NOMO-1 treated with dmso at 0.1 percent for 144 hours (cell line): Measurements from ENCODE around the gene ZNF791.
A peak's percentile ranks its signal among the peaks of the same experiment; 100 is the strongest.
"Not testable (repeated sequence)": the region's sequence is repeated elsewhere in the genome, so short reads cannot be mapped to it uniquely, and the experiment has no call there.

Source experiments
- DNase-seq: peaks from one replicate; lab custom pipeline; 2025; ENCODE audit not compliant: unreplicated experiment; lab: John Stamatoyannopoulos, UW

Gene ZNF791

DNA sequence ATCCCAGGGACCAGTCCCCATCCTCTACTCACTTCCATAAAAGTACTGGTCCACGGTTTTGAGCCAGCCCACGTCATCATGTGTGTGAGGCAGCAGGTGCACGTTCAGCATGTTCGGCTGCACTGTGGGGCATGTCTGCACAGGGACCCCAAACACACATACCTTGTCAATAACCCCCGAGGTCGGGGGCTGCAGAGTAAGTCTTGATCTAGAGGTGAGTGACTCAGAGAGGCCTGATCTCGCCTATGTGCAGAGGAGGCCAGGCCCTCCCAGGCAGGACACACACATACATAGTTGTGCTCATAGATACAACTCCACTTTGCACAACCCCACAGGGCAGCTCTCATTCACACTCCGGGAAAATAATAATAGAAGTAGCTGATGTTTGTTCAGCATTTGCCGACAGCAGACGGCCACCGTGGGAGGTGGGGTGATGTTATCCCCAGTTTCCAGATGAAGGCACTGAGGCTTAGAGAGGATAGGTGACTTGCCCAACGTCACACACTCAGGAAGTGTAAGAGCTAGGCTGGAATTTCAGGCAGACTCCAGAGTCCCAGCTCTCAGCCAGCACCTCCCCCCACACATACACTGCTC is 55.0 kb downstream of the ZNF791 start:
- no peak for DNase-seq

DNA sequence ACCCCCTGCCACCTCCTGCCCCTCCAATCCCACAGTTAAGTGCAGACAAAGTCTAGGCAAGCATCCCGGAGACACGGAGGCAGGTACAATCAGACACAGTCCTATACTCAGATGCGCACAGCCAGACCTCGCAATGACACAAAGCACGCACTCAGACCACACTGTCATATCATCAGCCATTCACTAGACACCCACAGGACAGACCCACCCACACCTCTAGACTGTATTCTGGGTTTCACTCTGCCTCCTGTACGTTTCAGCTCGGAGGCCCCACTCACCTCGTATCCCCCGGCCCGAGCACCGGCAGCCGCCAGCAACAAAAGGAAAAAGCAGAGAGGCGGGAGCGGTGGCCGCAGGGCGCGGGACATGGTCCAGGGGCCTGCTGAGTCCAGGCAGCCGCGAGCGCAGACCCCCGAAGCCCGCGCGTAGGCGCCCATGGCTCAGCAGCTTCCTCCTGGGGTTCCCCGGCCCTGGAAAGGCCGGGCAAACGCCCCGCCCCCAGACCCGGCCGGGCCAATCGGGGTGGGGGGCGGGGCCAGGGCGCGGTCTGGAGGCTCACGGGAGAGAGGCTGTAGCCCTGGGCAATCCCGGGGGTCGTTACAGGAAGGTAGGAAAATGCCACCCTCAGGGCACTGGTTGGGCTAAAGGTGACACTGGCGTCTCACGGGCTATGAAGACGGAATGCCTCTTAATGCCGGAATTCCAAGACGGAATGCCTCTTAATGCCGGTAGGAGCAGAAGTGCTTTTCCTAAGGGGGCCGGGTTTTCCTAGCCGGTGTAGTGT is 55.7 kb downstream of the ZNF791 start, which contains the start of the genes MAN2B1 and WDR83:
MAN2B1 (minus strand) TSS at position 478 of the 784 bp plus-strand sequence; CDS start at position 437, 41 bp downstream.
WDR83 (plus strand) TSS at position 543 of the 784 bp plus-strand sequence. CDS start 2,984 bp downstream, outside the sequence.
- peak; percentile 46 for DNase-seq

DNA sequence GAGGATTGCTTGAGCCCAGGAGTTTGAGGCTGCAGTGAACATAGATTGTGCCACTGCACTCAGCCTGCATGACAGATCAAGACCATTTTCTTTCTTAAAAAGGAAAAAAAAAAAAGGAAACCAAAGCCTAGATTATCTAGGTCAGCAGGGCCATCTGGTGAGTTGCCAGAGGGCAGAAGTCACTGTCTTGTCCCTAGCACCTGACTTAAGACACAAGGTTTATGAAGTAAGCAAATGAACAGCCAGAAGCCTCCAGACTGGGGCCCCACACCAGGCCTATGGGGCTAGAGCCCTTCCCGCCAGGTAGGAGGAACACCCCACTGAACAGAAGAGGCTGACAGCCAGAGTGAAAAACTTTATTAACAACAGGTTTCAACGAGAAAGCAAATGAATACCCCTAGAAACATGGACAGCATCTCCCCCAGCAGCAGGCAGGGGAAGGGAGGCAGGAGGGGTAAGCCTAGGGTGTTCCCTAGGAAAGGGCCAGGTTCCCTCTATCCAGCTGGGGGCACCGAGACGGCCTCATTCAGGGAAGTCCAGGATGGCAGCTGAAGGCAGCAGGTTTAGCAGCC is 57.1 kb downstream of the ZNF791 start:
- no peak for DNase-seq

DNA sequence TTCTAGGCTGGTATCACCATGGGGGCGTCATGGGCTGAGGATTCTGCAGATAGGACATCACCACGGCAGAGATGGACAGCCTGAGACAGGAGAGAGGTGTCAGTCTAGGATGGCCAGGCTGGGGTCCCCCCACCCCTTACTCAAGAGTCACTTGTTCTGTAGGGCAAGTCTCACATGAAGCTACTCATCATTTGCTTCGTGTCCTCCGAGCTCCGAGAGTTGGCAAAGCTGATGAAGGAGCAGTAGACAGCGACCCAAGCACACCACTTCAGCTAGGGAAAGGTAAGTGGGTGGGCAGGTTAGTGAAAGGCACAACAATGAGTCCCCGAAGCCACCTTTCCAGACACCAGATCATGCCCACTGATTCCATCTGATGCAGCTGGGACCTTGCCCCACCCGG is 57.6 kb downstream of the ZNF791 start:
- DNase-seq, result no peak

DNA sequence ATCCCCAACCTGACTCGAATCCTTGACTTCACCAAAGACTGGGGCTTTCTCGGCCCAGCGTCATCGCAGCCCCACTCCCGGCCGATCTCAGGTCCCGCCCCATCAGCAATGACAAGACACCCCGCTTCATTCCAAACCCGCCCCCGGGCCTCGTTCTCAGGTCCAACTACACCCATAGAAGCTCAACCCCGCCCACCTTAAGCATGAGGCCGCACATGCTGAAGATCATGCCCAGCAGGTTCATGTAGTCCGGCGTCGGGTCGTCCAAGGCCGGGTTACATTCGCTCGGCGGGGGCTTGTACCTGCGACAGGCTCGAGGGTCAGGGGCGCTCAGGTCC is 58.2 kb downstream of the ZNF791 start:
- no peak for DNase-seq

DNA sequence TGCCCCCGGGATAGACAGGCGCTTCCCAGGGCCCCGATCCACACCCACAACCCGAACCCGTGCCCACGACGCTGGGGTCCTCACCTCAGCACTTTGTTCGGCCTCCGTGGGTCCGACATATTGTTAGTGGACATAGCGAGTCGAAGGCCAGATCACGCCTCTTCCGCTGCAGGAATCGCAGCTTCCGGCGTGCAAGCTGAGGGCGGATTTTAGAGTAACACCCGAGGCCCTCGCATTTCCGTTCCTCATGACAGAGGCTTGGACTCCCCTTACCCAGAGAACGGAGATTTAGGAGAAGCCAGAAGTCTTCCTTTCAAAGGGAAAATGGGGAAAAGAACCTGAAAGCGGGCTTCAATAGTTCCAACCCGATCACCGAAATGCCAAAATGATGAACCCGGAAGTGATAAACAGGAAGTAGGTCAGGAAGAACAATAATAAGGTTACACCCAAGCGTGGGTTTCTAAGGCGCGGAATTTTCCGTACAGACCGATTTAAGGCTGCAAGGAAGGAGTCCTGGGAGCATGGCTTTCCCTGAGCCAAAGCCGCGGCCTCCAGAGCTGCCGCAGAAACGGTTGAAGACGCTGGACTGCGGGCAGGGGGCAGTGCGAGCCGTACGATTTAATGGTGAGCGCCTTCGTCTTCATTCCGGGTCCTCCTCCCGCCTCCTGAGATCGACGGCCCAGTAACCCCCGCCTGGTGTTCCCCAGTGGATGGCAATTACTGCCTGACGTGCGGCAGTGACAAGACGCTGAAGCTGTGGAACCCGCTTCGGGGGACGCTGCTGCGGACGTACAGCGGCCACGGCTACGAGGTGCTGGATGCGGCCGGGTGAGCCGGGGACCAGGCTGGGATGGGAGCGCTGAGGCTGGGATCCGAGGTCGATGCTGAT is 58.8 kb downstream of the ZNF791 start:
- peak; percentile 77 for DNase-seq

DNA sequence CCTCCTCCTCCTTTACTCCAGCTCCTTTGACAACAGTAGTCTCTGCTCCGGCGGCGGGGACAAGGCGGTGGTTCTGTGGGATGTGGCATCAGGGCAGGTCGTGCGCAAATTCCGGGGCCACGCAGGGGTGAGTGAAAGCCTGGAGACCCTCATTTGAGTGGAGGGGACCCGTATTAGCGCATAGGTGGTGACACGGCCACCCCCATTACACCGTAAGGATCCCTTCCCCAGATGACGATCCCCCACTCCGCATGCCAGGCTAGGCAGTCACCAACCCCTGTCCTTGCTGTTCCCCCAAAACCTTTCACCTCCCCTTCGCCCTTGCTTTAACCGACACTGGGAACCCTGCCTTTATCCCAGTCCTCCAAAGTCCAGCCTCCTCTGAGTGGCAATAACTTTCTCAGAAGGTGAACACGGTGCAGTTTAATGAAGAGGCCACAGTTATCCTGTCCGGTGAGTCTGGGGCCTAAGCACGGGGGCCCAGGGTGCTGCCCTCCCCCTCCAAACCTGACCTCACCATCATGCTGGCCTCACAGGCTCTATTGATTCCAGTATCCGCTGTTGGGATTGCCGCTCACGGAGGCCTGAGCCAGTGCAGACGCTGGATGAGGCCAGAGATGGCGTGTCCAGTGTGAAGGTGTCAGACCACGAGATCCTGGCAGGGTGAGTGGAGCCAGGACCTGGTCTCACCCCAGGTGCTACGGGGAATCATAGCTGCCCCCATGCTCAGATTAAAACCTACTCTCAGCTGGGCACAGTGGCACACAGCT is 59.6 kb downstream of the ZNF791 start:
- DNase-seq, result no peak

DNA sequence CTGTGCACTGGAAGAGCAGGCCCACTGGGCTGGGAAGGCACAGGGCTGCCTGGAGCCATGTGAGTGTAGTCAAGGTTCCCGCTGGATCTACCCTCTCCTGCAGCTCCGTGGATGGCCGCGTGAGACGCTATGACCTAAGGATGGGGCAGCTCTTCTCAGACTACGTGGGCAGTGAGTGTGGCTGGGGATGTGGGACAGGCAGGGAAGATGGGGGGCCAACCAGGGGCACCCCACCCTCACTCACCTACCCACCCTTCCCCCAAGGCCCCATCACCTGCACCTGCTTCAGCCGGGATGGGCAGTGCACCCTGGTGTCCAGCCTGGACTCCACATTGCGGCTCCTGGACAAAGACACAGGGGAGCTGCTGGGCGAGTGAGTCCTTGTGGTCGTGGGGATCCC is 62.0 kb downstream of the ZNF791 start:
- no peak for DNase-seq

DNA sequence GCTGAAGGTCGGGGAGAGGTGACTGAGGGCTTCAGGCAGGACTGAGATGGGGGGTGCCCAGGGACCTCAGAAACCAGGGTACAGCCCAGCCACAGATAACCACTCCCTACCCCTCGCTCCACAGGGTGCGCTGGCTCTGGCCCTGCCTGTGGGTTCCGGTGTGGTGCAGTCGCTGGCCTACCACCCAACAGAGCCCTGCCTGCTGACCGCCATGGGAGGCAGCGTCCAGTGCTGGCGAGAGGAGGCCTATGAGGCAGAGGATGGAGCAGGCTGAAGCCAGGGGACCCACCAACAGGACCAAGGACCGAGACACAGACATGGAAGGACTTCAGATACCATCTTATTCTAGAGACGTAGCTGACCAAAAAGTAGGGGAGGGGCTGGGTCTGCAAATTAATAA is 64.7 kb downstream of the ZNF791 start:
- no peak for DNase-seq

DNA sequence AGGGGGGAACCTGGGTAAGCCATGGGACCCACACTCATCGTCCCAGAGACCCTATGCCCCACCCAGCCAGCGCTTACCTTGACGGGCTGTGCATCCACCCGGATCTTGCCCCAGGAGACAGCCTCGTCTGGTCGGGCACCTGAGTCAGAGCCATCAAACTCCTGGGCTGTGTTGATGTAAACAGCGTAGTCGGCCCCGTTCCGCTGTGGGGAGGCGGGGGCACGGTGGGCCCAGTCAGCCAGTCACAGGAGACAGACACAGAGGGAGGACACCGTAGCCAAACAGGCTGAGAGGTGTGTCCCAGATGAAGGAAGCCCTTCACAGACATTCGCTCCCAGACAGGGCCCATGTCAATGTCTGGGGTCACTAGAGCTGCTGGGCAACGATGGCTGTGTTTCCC is 65.2 kb downstream of the ZNF791 start:
- DNase-seq, result no peak

DNA sequence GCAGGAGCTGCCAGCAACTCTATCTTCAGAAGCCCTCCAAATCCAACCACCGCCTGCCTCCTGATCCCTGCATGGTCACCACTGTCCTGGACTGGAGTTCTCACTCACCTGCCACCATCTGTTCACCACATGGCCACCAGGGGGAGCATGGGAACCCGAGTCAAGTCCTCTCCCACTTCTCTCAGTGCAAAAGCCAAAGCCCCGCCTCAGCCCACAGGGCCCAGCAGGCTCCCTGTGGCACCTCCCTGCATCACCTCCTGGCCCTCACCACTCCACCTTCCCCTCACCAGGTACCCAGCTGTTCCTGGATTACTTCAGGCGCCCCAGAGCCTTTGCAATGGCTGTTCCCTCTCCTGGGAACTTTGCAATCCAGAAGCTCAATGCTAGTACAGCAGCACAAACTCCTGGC is 65.7 kb downstream of the ZNF791 start:
- DNase-seq, result peak; percentile 16

DNA sequence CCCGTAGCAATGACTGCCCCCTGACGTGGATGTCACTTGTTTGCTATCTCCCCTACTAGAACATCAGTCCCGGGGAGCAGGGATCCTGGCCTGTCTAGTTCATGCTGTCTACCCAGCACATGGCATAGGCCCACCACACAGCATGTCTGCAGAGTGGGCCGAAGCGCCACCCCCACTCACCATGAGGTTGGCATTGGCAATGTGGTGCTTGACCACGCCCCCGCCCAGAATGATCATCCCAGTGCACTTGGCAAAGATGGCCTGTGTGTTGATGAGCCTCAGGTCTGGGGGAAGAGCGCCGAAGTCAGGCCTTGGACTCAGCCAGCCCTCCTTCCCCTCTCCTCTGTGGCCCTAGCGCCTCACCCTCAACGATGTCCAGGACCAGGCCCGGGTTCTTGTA is 66.2 kb downstream of the ZNF791 start:
- DNase-seq, result no peak

DNA sequence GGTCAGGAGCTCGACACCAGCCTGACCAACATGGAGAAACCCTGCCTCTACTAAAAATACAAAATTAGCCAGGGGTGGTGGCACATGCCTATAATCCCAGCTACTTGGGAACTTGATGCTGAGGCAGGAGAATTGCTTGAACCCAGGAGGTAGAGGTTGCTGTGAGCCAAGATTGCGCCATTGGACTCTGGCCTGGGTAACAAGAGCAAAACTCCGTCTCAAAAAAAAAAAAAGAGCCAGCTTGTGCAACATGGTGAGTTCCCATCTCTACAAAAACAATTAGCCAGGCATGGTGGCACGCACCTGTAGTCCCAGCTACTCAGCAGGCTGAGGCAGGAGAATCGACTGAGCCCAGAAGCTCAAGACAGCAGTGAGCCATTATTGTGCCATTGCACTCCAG is 67.3 kb downstream of the ZNF791 start:
- not testable (repeated sequence) for DNase-seq

DNA sequence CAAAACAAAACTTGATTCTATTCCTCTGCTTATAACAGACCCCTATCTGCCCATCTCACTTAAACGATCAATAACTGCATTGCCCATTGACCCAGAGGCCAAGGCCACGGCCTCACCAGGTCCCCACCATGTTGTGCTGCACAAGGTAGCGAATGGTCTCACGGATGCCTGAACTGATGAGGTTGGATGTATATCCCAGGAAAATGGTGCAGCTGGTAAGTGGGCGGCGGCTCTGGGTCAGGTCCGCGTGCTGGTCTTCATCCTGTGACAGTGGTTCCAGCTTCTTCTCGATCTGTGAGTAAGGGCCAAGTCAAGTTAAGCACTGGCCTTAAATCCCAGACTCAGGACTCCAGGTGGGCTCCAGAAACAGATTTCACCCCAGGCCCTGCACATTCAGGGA is 69.3 kb downstream of the ZNF791 start:
- DNase-seq, result no peak

DNA sequence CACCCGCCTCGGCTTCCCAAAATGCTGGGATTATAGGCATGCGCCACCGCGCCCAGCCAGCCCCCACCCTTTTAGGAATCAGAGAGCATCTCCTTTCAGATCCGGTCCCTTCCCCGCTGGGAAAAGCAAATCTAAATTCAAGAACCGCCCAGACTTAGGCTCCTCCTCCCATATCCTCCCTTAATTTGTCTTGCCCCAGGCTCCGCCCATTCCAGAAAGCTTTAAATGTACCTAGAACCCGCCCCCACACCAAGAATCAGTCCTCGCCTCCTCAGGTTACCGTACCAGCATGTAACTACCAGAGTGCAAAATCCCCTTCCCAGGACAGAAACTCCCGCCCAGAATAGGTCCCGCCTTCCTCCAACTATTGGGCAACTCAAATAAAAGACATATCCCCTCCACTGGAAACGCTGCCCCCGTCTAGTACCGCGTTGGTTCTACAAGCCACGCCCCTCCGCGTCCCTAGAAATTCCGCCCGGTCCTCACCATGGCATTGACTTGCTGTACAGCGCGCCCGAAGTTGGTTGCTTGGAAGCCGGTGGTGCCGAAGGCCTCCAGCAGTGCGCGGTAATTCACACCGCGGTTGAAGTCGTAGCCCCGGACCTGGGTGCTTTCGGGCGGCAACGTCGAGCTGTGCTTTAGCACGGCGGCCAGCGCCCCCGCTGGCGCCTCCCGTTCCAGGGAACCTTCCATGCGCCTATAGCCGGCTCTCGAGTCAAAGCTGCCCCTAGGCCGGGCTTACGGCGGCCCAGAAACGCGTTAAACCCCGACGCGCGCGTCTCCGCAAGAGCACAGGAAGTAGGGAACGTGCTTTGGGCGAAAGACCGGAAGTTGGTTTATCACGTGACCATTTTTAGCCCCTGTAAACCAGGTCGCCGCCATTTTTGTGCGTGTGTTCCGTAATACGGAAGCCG is 70.6 kb downstream of the ZNF791 start, which contains the start of gene DHPS:
DHPS (minus strand) TSS at position 807 of the 914 bp plus-strand sequence; CDS start at position 693, 114 bp downstream.
- DNase-seq, result peak; percentile 95
